ENCODE measurements around the gene OAF.

DNA sequence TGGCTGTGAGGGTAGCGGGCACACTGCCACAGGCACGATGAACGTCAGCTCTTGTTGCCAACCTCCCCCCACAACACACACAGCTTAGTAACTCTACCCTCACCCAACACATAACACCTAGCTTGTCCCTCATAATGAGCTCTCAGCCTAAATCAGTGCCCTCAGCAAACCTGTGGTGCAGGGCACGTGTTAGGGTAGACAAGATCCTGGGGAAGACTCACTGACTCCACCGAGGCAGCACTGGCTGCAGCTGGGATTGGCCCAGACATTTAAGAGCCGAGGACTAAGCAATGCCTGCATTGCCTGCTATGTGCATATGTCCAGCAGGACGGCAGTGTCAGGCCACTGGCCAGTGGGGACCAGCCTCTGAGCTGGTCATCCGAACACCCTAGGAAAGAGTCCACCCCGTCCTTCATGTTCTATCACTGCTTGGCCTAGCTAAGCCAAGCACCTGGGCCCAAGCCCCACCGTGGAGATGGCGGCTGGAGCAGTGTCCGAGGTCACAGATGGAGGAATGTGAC lies 40.0 kb upstream of the OAF start:
- TF ChIP-seq, protein P1, sequence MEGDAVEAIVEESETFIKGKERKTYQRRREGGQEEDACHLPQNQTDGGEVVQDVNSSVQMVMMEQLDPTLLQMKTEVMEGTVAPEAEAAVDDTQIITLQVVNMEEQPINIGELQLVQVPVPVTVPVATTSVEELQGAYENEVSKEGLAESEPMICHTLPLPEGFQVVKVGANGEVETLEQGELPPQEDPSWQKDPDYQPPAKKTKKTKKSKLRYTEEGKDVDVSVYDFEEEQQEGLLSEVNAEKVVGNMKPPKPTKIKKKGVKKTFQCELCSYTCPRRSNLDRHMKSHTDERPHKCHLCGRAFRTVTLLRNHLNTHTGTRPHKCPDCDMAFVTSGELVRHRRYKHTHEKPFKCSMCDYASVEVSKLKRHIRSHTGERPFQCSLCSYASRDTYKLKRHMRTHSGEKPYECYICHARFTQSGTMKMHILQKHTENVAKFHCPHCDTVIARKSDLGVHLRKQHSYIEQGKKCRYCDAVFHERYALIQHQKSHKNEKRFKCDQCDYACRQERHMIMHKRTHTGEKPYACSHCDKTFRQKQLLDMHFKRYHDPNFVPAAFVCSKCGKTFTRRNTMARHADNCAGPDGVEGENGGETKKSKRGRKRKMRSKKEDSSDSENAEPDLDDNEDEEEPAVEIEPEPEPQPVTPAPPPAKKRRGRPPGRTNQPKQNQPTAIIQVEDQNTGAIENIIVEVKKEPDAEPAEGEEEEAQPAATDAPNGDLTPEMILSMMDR (conservative IDR thresholded peaks at IDR 0.05; ENCODE audit: low read depth, low read length): no peak
- no peak for TF ChIP-seq EZH2 (IDR thresholded peaks at IDR 0.05; ENCODE audit: low read length, unreplicated experiment)
- TF ChIP-seq EZH2phosphoT487 (IDR thresholded peaks at IDR 0.05; ENCODE audit: borderline replicate concordance, low read length): no peak
